ENCODE data around the gene HOXC13. TPM values are rescaled to one million over a fixed set of nuclear protein-coding genes. Genes with fewer than 3 reads are reported as not detected.

HOXC13 gene
- total RNA-seq, 1 donor from 2014 or later: not detected

- TF ChIP-seq CTCF (IDR thresholded peaks at IDR 0.05): no peak
- Mint-ChIP-seq H3K27me3 (ENCODE audit: low read depth) (peaks cover 87% of the 10 kb centered on the region), H3K4me3 (ENCODE audit: unreplicated experiment) (no peak overlapping the region), H3K36me3 (ENCODE audit: low read depth) (peaks cover 13% of the 10 kb centered on the region), H3K27ac (ENCODE audit: unreplicated experiment) (no peak overlapping the region), H3K4me1 (ENCODE audit: low read depth) (peaks cover 7% of the 10 kb centered on the region), H3K9me3 (ENCODE audit: low read depth) (no peaks in the 10 kb centered on the region)
- DNase-seq (ENCODE audit: low spot score): no peak
Measured at GRCh38 chr12:53963005-53963404, 24.4 kb downstream of the HOXC13 start.

- peaks cover 8% of the 10 kb centered on the region for H3K36me3 Mint-ChIP-seq (ENCODE audit: low read depth)
- no peak for DNase-seq (ENCODE audit: low spot score)
- H3K27me3 Mint-ChIP-seq (ENCODE audit: low read depth): peaks cover 87% of the 10 kb centered on the region
- H3K4me3 Mint-ChIP-seq (ENCODE audit: unreplicated experiment): no peak overlapping the region
- H3K9me3 Mint-ChIP-seq (ENCODE audit: low read depth): no peaks in the 10 kb centered on the region
- no peak for TF ChIP-seq CTCF (IDR thresholded peaks at IDR 0.05)
- H3K27ac Mint-ChIP-seq (ENCODE audit: unreplicated experiment): no peak overlapping the region
- peaks cover 7% of the 10 kb centered on the region for H3K4me1 Mint-ChIP-seq (ENCODE audit: low read depth)
Measured at GRCh38 chr12:53963434-53964314, 25.0 kb downstream of the HOXC13 start.

GRCh38 chr12:53964315-53964713 is 25.7 kb downstream of the HOXC13 start:
- no peak overlapping the region for H3K4me3 Mint-ChIP-seq (ENCODE audit: unreplicated experiment)
- H3K27ac Mint-ChIP-seq (ENCODE audit: unreplicated experiment): no peak overlapping the region
- peaks cover 7% of the 10 kb centered on the region for H3K4me1 Mint-ChIP-seq (ENCODE audit: low read depth)
- TF ChIP-seq CTCF (IDR thresholded peaks at IDR 0.05): no peak
- no peaks in the 10 kb centered on the region for H3K9me3 Mint-ChIP-seq (ENCODE audit: low read depth)
- peaks cover 88% of the 10 kb centered on the region for H3K27me3 Mint-ChIP-seq (ENCODE audit: low read depth)
- no peak for DNase-seq (ENCODE audit: low spot score)
- peaks cover 8% of the 10 kb centered on the region for H3K36me3 Mint-ChIP-seq (ENCODE audit: low read depth)

GRCh38 chr12:53965281-53966084 is 26.9 kb downstream of the HOXC13 start:
- Mint-ChIP-seq H3K27ac (ENCODE audit: unreplicated experiment) (no peak overlapping the region), H3K4me1 (ENCODE audit: low read depth) (peaks cover 7% of the 10 kb centered on the region), H3K27me3 (ENCODE audit: low read depth) (peaks cover 88% of the 10 kb centered on the region), H3K4me3 (ENCODE audit: unreplicated experiment) (no peak overlapping the region), H3K36me3 (ENCODE audit: low read depth) (peaks cover under 1% of the 10 kb centered on the region), H3K9me3 (ENCODE audit: low read depth) (no peaks in the 10 kb centered on the region)
- no peak for TF ChIP-seq CTCF (IDR thresholded peaks at IDR 0.05)
- no peak for DNase-seq (ENCODE audit: low spot score)

GRCh38 chr12:53966085-53966384 is 27.4 kb downstream of the HOXC13 start:
- H3K9me3 Mint-ChIP-seq (ENCODE audit: low read depth): no peaks in the 10 kb centered on the region
- H3K27me3 Mint-ChIP-seq (ENCODE audit: low read depth): peaks cover 90% of the 10 kb centered on the region
- TF ChIP-seq CTCF (IDR thresholded peaks at IDR 0.05): no peak
- H3K27ac Mint-ChIP-seq (ENCODE audit: unreplicated experiment): no peak overlapping the region
- H3K36me3 Mint-ChIP-seq (ENCODE audit: low read depth): no peaks in the 10 kb centered on the region
- peaks cover 7% of the 10 kb centered on the region for H3K4me1 Mint-ChIP-seq (ENCODE audit: low read depth)
- H3K4me3 Mint-ChIP-seq (ENCODE audit: unreplicated experiment): no peak overlapping the region
- DNase-seq (ENCODE audit: low spot score): no peak

All from chondrocyte (in vitro differentiated cells).